ENCODE measurements around the gene LRRC25.
"Not testable (repeated sequence)": the region's sequence is repeated elsewhere in the genome, so short reads cannot be mapped to it uniquely, and the experiment has no call there.

LRRC25 gene

DNA sequence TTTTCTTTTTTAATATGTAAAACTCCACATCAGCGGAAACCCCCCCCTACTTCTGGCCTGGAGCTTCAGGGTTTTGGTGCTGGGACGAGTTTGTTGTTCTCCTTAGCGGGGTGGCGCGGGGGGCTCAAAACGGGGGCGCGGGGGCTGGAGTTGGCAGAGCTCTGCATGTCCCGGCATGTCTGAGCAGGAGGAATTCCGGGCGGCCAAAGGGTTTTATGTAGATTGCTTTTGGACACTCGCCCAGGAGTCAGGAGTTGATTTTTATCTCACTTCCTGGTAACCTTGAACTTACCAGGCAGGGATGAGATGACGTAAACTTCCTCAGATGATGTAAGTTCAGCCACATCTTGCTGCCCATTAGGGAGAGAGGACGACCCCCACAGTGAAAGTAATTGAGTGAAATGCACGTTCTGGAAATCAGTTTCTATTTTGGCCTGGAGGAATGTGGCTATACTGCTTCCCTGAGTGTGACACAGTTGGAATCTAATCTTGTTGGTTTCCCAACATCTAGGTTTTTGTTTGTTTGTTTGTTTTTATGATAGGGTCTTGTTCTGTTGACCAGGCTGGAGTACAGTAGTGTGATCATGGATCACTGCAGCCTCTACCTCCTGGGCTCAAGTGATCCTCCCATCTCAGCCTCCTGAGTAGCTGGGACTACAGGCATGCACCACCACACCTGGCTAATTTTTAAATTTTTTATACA is 32.4 kb downstream of the LRRC25 start:
- ChIA-PET POLR2A (interaction anchor here (0.8 kb wide), 1 partner anchor 9 kb away, joined by 3 read pairs; no protein-coding TSS in a partner anchor), CTCF (interaction anchor here (0.6 to 2.5 kb wide), 10 partner anchors 9 to 78 kb away, joined by 3 to 16 read pairs (median 3); partner anchors contain the start of gene GDF15)
- Histone ChIP-seq H3K4me1 (ENCODE audit: control extremely low read depth in 1 of 4, control insufficient read depth in 4 of 4, insufficient read depth in 4 of 4, low read length in 3 of 4) (peaks cover 5 to 29% (median 21%) of the 10 kb centered on the region in 4 experiments), H3K27ac (ENCODE audit: insufficient read depth in 1 of 2, low read depth in 1 of 2, low read length in 2 of 2, poor library complexity in 1 of 2, severe bottlenecking in 2 of 2) (peak overlapping the region in 1 of 2 experiments; percentile 73), H3K27me3 (replicated peaks in 2 of 5; ENCODE audit: control insufficient read depth in 4 of 5, insufficient read depth in 5 of 5, low read length in 4 of 5) (no peaks in the 10 kb centered on the region), H3K4me3 (ENCODE audit: control insufficient read depth in 1 of 7, extremely low read depth in 1 of 7, insufficient read depth in 4 of 7, low read depth in 2 of 7, low read length in 6 of 7) (peak overlapping the region in 2 of 7 experiments; percentile 20 to 25), H3K9me3 (ENCODE audit: control extremely low read depth in 1 of 5, control insufficient read depth in 4 of 5, insufficient read depth in 2 of 5, low read depth in 1 of 5, low read length in 4 of 5) (no peaks in the 10 kb centered on the region), H3K36me3 (ENCODE audit: control insufficient read depth in 4 of 4, insufficient read depth in 4 of 4, low read length in 3 of 4) (peaks cover 9 to 50% (median 27%) of the 10 kb centered on the region in 4 experiments)
- whole genome bisulfite sequencing (ENCODE audit: insufficient coverage): under 1% methylated on average over 14 of the region's 15 CpGs
- peak; percentile 82 to 87 (median 85) for DNase-seq

GRCh38 chr19:18364277-18364825 is 33.1 kb downstream of the LRRC25 start:
- peak overlapping the region in 2 of 7 experiments; percentile 16 to 20 for H3K4me3 ChIP-seq (ENCODE audit: control insufficient read depth in 1 of 7, extremely low read depth in 1 of 7, insufficient read depth in 4 of 7, low read depth in 2 of 7, low read length in 6 of 7)
- H3K36me3 ChIP-seq (ENCODE audit: control insufficient read depth in 4 of 4, insufficient read depth in 4 of 4, low read length in 3 of 4): peaks cover 9 to 50% (median 30%) of the 10 kb centered on the region in 4 experiments
- H3K27me3 ChIP-seq (replicated peaks in 2 of 5; ENCODE audit: control insufficient read depth in 4 of 5, insufficient read depth in 5 of 5, low read length in 4 of 5); DNase-seq; H3K9me3 ChIP-seq (ENCODE audit: control extremely low read depth in 1 of 5, control insufficient read depth in 4 of 5, insufficient read depth in 2 of 5, low read depth in 1 of 5, low read length in 4 of 5); POLR2A ChIA-PET: not testable (repeated sequence)
- H3K27ac ChIP-seq (ENCODE audit: insufficient read depth in 1 of 2, low read depth in 1 of 2, low read length in 2 of 2, poor library complexity in 1 of 2, severe bottlenecking in 2 of 2): peak overlapping the region in 1 of 2 experiments; percentile 73
- 66% methylated on average over 8 of the region's 11 CpGs for whole genome bisulfite sequencing (ENCODE audit: insufficient coverage)
- CTCF ChIA-PET: interaction anchor here (0.7 to 2.5 kb wide), 5 partner anchors 15 to 79 kb away, joined by 3 to 16 read pairs (median 3); partner anchors contain the start of gene GDF15
- H3K4me1 ChIP-seq (ENCODE audit: control extremely low read depth in 1 of 4, control insufficient read depth in 4 of 4, insufficient read depth in 4 of 4, low read length in 3 of 4): peaks cover 5 to 29% (median 21%) of the 10 kb centered on the region in 4 experiments

GRCh38 chr19:18363787-18364186 is 33.6 kb downstream of the LRRC25 start:
- 83% methylated on average over 4 of the region's 6 CpGs for WGBS (ENCODE audit: insufficient coverage)
- Histone ChIP-seq H3K27ac (ENCODE audit: insufficient read depth in 1 of 2, low read depth in 1 of 2, low read length in 2 of 2, poor library complexity in 1 of 2, severe bottlenecking in 2 of 2) (peak overlapping the region in 1 of 2 experiments; percentile 73), H3K9me3 (ENCODE audit: control extremely low read depth in 1 of 5, control insufficient read depth in 4 of 5, insufficient read depth in 2 of 5, low read depth in 1 of 5, low read length in 4 of 5) (no peaks in the 10 kb centered on the region), H3K27me3 (replicated peaks in 2 of 5; ENCODE audit: control insufficient read depth in 4 of 5, insufficient read depth in 5 of 5, low read length in 4 of 5) (no peaks in the 10 kb centered on the region), H3K4me1 (ENCODE audit: control extremely low read depth in 1 of 4, control insufficient read depth in 4 of 4, insufficient read depth in 4 of 4, low read length in 3 of 4) (peaks cover 5 to 29% (median 21%) of the 10 kb centered on the region in 4 experiments), H3K4me3 (ENCODE audit: control insufficient read depth in 1 of 7, extremely low read depth in 1 of 7, insufficient read depth in 4 of 7, low read depth in 2 of 7, low read length in 6 of 7) (no peak overlapping the region), H3K36me3 (ENCODE audit: control insufficient read depth in 4 of 4, insufficient read depth in 4 of 4, low read length in 3 of 4) (peaks cover 9 to 53% (median 32%) of the 10 kb centered on the region in 4 experiments)
- DNase-seq: no peak
- CTCF ChIA-PET: interaction anchor here (0.8 to 2.5 kb wide), 7 partner anchors 14 to 47 kb away, joined by 3 to 14 read pairs (median 4); partner anchors contain the start of gene GDF15
- POLR2A ChIA-PET: no interaction called here

- peaks cover 9 to 53% (median 32%) of the 10 kb centered on the region in 4 experiments for H3K36me3 ChIP-seq (ENCODE audit: control insufficient read depth in 4 of 4, insufficient read depth in 4 of 4, low read length in 3 of 4)
- POLR2A ChIA-PET: no interaction called here
- DNase-seq: no peak
- H3K9me3 ChIP-seq (ENCODE audit: control extremely low read depth in 1 of 5, control insufficient read depth in 4 of 5, insufficient read depth in 2 of 5, low read depth in 1 of 5, low read length in 4 of 5): no peaks in the 10 kb centered on the region
- WGBS (ENCODE audit: insufficient coverage): 96% methylated on average over 15 of the region's 17 CpGs
- H3K4me1 ChIP-seq (ENCODE audit: control extremely low read depth in 1 of 4, control insufficient read depth in 4 of 4, insufficient read depth in 4 of 4, low read length in 3 of 4): peaks cover 5 to 29% (median 21%) of the 10 kb centered on the region in 4 experiments
- CTCF ChIA-PET: interaction anchor here (0.6 to 2.5 kb wide), 8 partner anchors 14 to 48 kb away, joined by 3 to 14 read pairs (median 4); partner anchors contain the start of gene GDF15
- no peak overlapping the region for H3K4me3 ChIP-seq (ENCODE audit: control insufficient read depth in 1 of 7, extremely low read depth in 1 of 7, insufficient read depth in 4 of 7, low read depth in 2 of 7, low read length in 6 of 7)
- no peaks in the 10 kb centered on the region for H3K27me3 ChIP-seq (replicated peaks in 2 of 5; ENCODE audit: control insufficient read depth in 4 of 5, insufficient read depth in 5 of 5, low read length in 4 of 5)
- no peak overlapping the region for H3K27ac ChIP-seq (ENCODE audit: insufficient read depth in 1 of 2, low read depth in 1 of 2, low read length in 2 of 2, poor library complexity in 1 of 2, severe bottlenecking in 2 of 2)
Measured at GRCh38 chr19:18362934-18363542, 34.4 kb downstream of the LRRC25 start.

DNA sequence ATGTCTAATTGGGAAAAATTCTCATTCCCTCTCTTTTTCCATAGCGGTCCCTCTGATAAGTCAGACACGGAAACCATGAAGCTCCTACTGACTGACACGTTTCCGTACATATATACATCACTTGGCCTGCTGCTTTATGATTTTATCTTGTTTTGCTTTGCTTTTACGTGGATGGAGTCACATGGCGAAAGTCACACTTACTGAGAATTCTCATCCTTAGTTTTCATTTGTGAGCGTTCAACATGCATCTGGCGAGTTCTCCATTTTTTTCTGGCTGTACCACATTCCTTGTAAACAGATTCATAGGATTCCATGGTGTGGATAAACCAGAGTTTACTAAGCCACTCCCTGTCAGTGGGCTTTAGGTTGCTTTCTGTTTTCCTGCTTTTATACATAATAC is 35.8 kb downstream of the LRRC25 start:
- ChIA-PET CTCF (interaction anchor here (1.1 to 3.6 kb wide), 4 partner anchors 13 to 54 kb away, joined by 4 to 38 read pairs (median 14); partner anchors contain the start of gene GDF15), POLR2A (no interaction called here)
- DNase-seq: no peak
- Histone ChIP-seq H3K27me3 (replicated peaks in 2 of 5; ENCODE audit: control insufficient read depth in 4 of 5, insufficient read depth in 5 of 5, low read length in 4 of 5) (no peaks in the 10 kb centered on the region), H3K4me3 (ENCODE audit: control insufficient read depth in 1 of 7, extremely low read depth in 1 of 7, insufficient read depth in 4 of 7, low read depth in 2 of 7, low read length in 6 of 7) (no peak overlapping the region), H3K4me1 (ENCODE audit: control extremely low read depth in 1 of 4, control insufficient read depth in 4 of 4, insufficient read depth in 4 of 4, low read length in 3 of 4) (peaks cover 5 to 29% (median 21%) of the 10 kb centered on the region in 4 experiments), H3K9me3 (ENCODE audit: control extremely low read depth in 1 of 5, control insufficient read depth in 4 of 5, insufficient read depth in 2 of 5, low read depth in 1 of 5, low read length in 4 of 5) (peaks cover 0 to 4% (median 0%) of the 10 kb centered on the region in 5 experiments), H3K36me3 (ENCODE audit: control insufficient read depth in 4 of 4, insufficient read depth in 4 of 4, low read length in 3 of 4) (peaks cover 15 to 65% (median 41%) of the 10 kb centered on the region in 4 experiments), H3K27ac (ENCODE audit: insufficient read depth in 1 of 2, low read depth in 1 of 2, low read length in 2 of 2, poor library complexity in 1 of 2, severe bottlenecking in 2 of 2) (no peak overlapping the region)
- 95% methylated on average over 8 of the region's 8 CpGs for whole genome bisulfite sequencing (ENCODE audit: insufficient coverage)

GRCh38 chr19:18357041-18357440 is 40.4 kb downstream of the LRRC25 start:
- ChIA-PET CTCF (interaction anchor here (0.8 to 4.1 kb wide), 3 partner anchors 9 to 52 kb away, joined by 3 to 16 read pairs (median 3); no protein-coding TSS in a partner anchor), POLR2A (no interaction called here)
- no peaks in the 10 kb centered on the region for H3K27me3 ChIP-seq (replicated peaks in 2 of 5; ENCODE audit: control insufficient read depth in 4 of 5, insufficient read depth in 5 of 5, low read length in 4 of 5)
- peaks cover 0 to 4% (median 0%) of the 10 kb centered on the region in 5 experiments for H3K9me3 ChIP-seq (ENCODE audit: control extremely low read depth in 1 of 5, control insufficient read depth in 4 of 5, insufficient read depth in 2 of 5, low read depth in 1 of 5, low read length in 4 of 5)
- peaks cover 22 to 63% (median 38%) of the 10 kb centered on the region in 4 experiments for H3K36me3 ChIP-seq (ENCODE audit: control insufficient read depth in 4 of 4, insufficient read depth in 4 of 4, low read length in 3 of 4)
- no peak overlapping the region for H3K27ac ChIP-seq (ENCODE audit: insufficient read depth in 1 of 2, low read depth in 1 of 2, low read length in 2 of 2, poor library complexity in 1 of 2, severe bottlenecking in 2 of 2)
- no peak overlapping the region for H3K4me3 ChIP-seq (ENCODE audit: control insufficient read depth in 1 of 7, extremely low read depth in 1 of 7, insufficient read depth in 4 of 7, low read depth in 2 of 7, low read length in 6 of 7)
- H3K4me1 ChIP-seq (ENCODE audit: control extremely low read depth in 1 of 4, control insufficient read depth in 4 of 4, insufficient read depth in 4 of 4, low read length in 3 of 4): no peaks in the 10 kb centered on the region
- WGBS (ENCODE audit: insufficient coverage): 100% methylated on average over 3 of the region's 3 CpGs
- no peak for DNase-seq

Measured in common myeloid progenitor, CD34-positive (primary cell).